ENCODE measurements around the gene CST8.
"Not testable (repeated sequence)": the region's sequence is repeated elsewhere in the genome, so short reads cannot be mapped to it uniquely, and the experiment has no call there.

Gene CST8

DNA sequence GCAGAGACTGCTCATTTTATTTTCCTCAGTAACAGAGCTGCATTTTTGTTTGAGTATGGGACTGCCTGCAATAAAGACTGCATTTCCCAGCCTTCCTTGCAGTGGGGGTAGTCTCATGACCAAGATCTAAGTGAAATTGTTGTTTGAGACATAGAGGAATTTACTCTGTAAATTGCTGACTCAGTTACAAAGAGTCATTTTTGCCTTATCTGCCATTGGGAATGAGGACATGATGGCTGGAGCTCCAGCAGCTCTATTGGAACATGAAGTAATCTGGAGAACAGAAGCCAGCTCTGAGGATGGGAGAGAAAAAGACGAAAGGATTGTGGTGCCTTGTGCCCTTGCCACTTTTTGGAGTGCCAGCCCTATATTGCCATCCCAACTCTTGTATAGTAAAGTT lies 36.1 kb upstream of the CST8 start:
- no peaks in the 10 kb centered on the region for H3K9me3 ChIP-seq (ENCODE audit: control insufficient read depth, low read length)
- H3K4me1 ChIP-seq (ENCODE audit: control insufficient read depth, insufficient read depth, low read length): no peaks in the 10 kb centered on the region
- no peaks in the 10 kb centered on the region for H3K36me3 ChIP-seq (ENCODE audit: control insufficient read depth, insufficient read depth, low read length)
- H3K27me3 ChIP-seq (ENCODE audit: control insufficient read depth, insufficient read depth, low read length): no peaks in the 10 kb centered on the region
- no peak overlapping the region for H3K9ac ChIP-seq (ENCODE audit: low read length)
- H3K4me3 ChIP-seq (ENCODE audit: low read length): no peak overlapping the region

DNA sequence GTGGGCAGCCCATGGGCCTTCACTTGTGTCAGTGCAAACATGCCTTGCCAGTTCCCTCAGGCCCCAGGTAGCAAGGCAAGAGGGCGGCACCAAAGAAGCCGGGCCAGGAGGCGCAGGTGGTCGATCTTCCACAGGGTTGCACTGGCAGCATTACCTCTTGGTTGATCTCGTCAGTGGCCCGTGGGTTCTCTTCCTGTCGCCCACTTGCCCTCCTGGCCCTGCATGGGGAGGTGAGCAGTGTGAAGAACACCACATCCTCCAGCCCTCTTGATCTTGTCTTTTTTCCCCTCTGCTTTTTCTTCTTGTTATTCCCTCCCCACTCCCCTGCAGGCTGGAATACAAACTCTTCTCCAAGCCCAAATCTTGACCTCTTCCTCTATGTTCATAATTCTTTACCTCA lies 35.3 kb upstream of the CST8 start:
- Histone ChIP-seq H3K4me3 (ENCODE audit: low read length) (no peak overlapping the region), H3K4me1 (ENCODE audit: control insufficient read depth, insufficient read depth, low read length) (no peaks in the 10 kb centered on the region), H3K9ac (ENCODE audit: low read length) (no peak overlapping the region), H3K9me3 (ENCODE audit: control insufficient read depth, low read length) (no peaks in the 10 kb centered on the region), H3K27me3 (ENCODE audit: control insufficient read depth, insufficient read depth, low read length) (no peaks in the 10 kb centered on the region), H3K36me3 (ENCODE audit: control insufficient read depth, insufficient read depth, low read length) (no peaks in the 10 kb centered on the region)

DNA sequence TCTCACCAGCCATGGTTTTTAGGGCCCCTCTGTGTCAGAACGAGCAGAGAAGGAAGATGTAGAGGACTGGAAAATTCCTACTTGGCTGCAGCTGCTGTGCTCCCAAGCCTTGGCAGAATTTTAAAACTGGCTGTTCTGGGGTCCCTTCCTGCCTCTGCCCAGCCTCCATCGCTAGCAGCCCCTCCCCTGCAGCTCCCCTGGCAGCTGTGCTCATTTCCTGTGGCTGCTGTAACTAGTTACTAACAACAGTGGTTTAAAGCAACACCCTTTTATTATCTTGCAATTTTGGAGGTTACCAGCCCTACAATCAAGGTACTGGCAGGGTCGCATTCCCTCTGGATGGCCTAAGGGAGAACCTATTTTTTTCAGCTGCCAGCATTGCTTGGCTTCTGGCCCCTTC lies 34.5 kb upstream of the CST8 start:
- Histone ChIP-seq H3K36me3 (ENCODE audit: control insufficient read depth, insufficient read depth, low read length) (no peaks in the 10 kb centered on the region), H3K9me3 (ENCODE audit: control insufficient read depth, low read length) (no peaks in the 10 kb centered on the region), H3K4me3 (ENCODE audit: low read length) (no peak overlapping the region), H3K27me3 (ENCODE audit: control insufficient read depth, insufficient read depth, low read length) (no peaks in the 10 kb centered on the region), H3K4me1 (ENCODE audit: control insufficient read depth, insufficient read depth, low read length) (no peaks in the 10 kb centered on the region), H3K9ac (ENCODE audit: low read length) (no peak overlapping the region)

GRCh38 chr20:23456873-23457272 lies 34.0 kb upstream of the CST8 start:
- Histone ChIP-seq H3K36me3 (ENCODE audit: control insufficient read depth, insufficient read depth, low read length) (no peaks in the 10 kb centered on the region), H3K27me3 (ENCODE audit: control insufficient read depth, insufficient read depth, low read length) (no peaks in the 10 kb centered on the region), H3K4me1 (ENCODE audit: control insufficient read depth, insufficient read depth, low read length) (no peaks in the 10 kb centered on the region), H3K4me3 (ENCODE audit: low read length) (no peak overlapping the region), H3K9me3 (ENCODE audit: control insufficient read depth, low read length) (no peaks in the 10 kb centered on the region), H3K9ac (ENCODE audit: low read length) (no peak overlapping the region)

DNA sequence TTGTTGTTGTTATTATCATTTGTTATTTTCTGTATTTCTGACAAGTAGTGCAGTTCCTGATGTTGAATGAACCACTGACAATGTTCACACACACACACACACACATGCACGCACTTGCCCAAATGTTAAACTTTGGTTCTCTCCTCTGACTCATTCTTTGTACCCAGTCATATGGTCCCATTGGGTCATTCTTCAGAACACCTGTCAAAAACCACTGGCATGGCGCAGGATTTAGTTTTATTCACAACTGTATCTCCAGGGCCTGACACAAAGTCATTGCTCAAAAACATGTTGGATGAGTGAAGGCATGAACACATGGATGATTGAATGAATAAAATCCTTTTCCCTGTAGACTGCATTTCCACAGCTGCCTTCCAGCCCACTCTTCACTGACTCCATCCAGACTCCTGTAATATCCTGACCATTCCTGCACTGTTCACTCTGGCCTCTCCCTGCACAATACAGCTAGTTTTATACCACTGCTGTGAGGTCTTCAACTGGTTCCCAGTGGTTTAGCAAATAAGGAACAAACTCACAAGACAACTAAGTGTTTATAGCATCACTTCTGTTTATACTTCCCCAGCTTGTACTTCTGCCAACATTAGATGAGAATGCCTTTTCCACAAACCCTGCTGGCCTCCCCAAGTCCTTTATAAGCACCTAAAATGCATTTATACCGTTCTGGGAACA lies 31.3 kb upstream of the CST8 start:
- Histone ChIP-seq H3K4me1 (ENCODE audit: control insufficient read depth, insufficient read depth, low read length) (no peaks in the 10 kb centered on the region), H3K9ac (ENCODE audit: low read length) (no peak overlapping the region), H3K27me3 (ENCODE audit: control insufficient read depth, insufficient read depth, low read length) (no peaks in the 10 kb centered on the region), H3K9me3 (ENCODE audit: control insufficient read depth, low read length) (no peaks in the 10 kb centered on the region), H3K36me3 (ENCODE audit: control insufficient read depth, insufficient read depth, low read length) (no peaks in the 10 kb centered on the region), H3K4me3 (ENCODE audit: low read length) (no peak overlapping the region)

GRCh38 chr20:23461180-23461579 lies 29.7 kb upstream of the CST8 start:
- no peak overlapping the region for H3K4me3 ChIP-seq (ENCODE audit: low read length)
- H3K36me3 ChIP-seq (ENCODE audit: control insufficient read depth, insufficient read depth, low read length): no peaks in the 10 kb centered on the region
- H3K27me3 ChIP-seq (ENCODE audit: control insufficient read depth, insufficient read depth, low read length): no peaks in the 10 kb centered on the region
- no peak overlapping the region for H3K9ac ChIP-seq (ENCODE audit: low read length)
- H3K4me1 ChIP-seq (ENCODE audit: control insufficient read depth, insufficient read depth, low read length): no peaks in the 10 kb centered on the region
- no peaks in the 10 kb centered on the region for H3K9me3 ChIP-seq (ENCODE audit: control insufficient read depth, low read length)

GRCh38 chr20:23466961-23467360 lies 24.0 kb upstream of the CST8 start:
- H3K4me1 ChIP-seq (ENCODE audit: control insufficient read depth, insufficient read depth, low read length); H3K4me3 ChIP-seq (ENCODE audit: low read length); H3K36me3 ChIP-seq (ENCODE audit: control insufficient read depth, insufficient read depth, low read length); H3K9ac ChIP-seq (ENCODE audit: low read length); H3K9me3 ChIP-seq (ENCODE audit: control insufficient read depth, low read length); H3K27me3 ChIP-seq (ENCODE audit: control insufficient read depth, insufficient read depth, low read length): not testable (repeated sequence)

DNA sequence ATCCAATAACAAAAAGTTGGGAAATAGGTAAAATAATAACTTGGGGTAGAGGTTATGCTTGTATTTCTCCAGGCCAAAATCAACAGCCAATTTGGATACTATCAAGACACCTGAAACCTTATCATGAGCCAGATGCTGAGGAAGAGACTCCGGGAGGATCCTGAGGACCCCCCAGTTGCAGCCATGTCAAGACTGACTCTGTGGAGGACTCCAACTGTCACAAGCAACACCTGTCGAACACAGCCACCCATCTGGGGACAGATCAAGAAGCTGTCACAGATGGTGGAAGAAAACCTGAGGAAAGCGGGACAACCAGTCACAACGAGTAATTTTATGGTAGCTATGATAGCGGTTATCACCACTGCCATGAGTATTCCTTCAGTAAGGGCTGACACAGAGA lies 18.6 kb upstream of the CST8 start:
- not testable (repeated sequence) for H3K9ac ChIP-seq (ENCODE audit: low read length); H3K36me3 ChIP-seq (ENCODE audit: control insufficient read depth, insufficient read depth, low read length); H3K27me3 ChIP-seq (ENCODE audit: control insufficient read depth, insufficient read depth, low read length); H3K4me1 ChIP-seq (ENCODE audit: control insufficient read depth, insufficient read depth, low read length); H3K9me3 ChIP-seq (ENCODE audit: control insufficient read depth, low read length); H3K4me3 ChIP-seq (ENCODE audit: low read length)

DNA sequence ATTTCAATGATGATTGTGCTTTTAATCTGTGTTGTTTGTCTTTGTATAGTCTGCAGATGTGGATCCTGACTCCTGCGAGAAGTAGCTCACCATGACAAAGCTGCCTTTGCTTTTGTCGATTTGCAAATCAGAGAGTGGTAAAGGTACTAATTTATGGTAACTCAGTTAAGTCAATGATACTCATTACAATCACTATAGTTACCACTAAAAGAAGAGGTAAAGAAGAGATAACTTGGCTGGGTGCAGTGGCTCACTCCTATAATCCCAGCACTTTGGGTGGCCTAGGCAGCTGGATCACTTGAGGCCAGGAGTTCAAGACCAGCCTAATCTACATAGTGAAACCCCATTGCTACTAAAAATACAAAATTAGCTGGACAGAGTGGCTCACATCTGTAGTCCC lies 17.6 kb upstream of the CST8 start:
- H3K9ac ChIP-seq (ENCODE audit: low read length); H3K36me3 ChIP-seq (ENCODE audit: control insufficient read depth, insufficient read depth, low read length); H3K27me3 ChIP-seq (ENCODE audit: control insufficient read depth, insufficient read depth, low read length); H3K4me3 ChIP-seq (ENCODE audit: low read length); H3K9me3 ChIP-seq (ENCODE audit: control insufficient read depth, low read length); H3K4me1 ChIP-seq (ENCODE audit: control insufficient read depth, insufficient read depth, low read length): not testable (repeated sequence)

- Histone ChIP-seq H3K9ac (ENCODE audit: low read length) (no peak overlapping the region), H3K36me3 (ENCODE audit: control insufficient read depth, insufficient read depth, low read length) (no peaks in the 10 kb centered on the region), H3K27me3 (ENCODE audit: control insufficient read depth, insufficient read depth, low read length) (no peaks in the 10 kb centered on the region), H3K9me3 (ENCODE audit: control insufficient read depth, low read length) (no peaks in the 10 kb centered on the region), H3K4me1 (ENCODE audit: control insufficient read depth, insufficient read depth, low read length) (no peaks in the 10 kb centered on the region), H3K4me3 (ENCODE audit: low read length) (no peak overlapping the region)
Observed at GRCh38 chr20:23475395-23475794, 15.5 kb upstream of the CST8 start.

- no peak overlapping the region for H3K9ac ChIP-seq (ENCODE audit: low read length)
- H3K36me3 ChIP-seq (ENCODE audit: control insufficient read depth, insufficient read depth, low read length): no peaks in the 10 kb centered on the region
- H3K4me1 ChIP-seq (ENCODE audit: control insufficient read depth, insufficient read depth, low read length): no peaks in the 10 kb centered on the region
- no peaks in the 10 kb centered on the region for H3K27me3 ChIP-seq (ENCODE audit: control insufficient read depth, insufficient read depth, low read length)
- no peaks in the 10 kb centered on the region for H3K9me3 ChIP-seq (ENCODE audit: control insufficient read depth, low read length)
- no peak overlapping the region for H3K4me3 ChIP-seq (ENCODE audit: low read length)
Observed at GRCh38 chr20:23476015-23476754, 14.7 kb upstream of the CST8 start.

GRCh38 chr20:23477223-23477622 lies 13.7 kb upstream of the CST8 start:
- Histone ChIP-seq H3K4me3 (ENCODE audit: low read length) (no peak overlapping the region), H3K9me3 (ENCODE audit: control insufficient read depth, low read length) (no peaks in the 10 kb centered on the region), H3K4me1 (ENCODE audit: control insufficient read depth, insufficient read depth, low read length) (no peaks in the 10 kb centered on the region), H3K27me3 (ENCODE audit: control insufficient read depth, insufficient read depth, low read length) (no peaks in the 10 kb centered on the region), H3K9ac (ENCODE audit: low read length) (no peak overlapping the region), H3K36me3 (ENCODE audit: control insufficient read depth, insufficient read depth, low read length) (no peaks in the 10 kb centered on the region)

Data from mucosa of stomach (tissue), 1 donor.